ENCODE results near the gene XRCC2.

The XRCC2 gene

DNA sequence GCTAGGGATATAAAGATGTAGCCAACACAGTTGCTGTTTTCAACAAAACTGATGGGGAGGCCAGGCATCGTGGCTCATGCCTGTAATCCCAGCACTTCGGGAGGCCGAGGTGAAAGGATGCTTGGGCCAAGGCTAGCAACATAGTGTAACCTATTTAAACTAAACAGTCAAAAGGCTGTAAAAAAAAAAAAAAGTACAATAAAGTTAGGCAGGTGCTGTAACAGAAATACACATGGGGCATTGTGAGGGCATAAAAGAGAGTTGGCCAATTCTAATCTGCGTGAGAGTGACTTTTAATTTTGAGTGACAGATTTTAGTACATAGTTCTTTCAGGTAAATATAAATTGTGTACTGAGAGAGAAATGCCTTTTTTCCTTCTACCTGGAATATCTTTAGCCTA, 6.2 kb downstream of the XRCC2 start:
- TF ChIP-seq, protein P1, sequence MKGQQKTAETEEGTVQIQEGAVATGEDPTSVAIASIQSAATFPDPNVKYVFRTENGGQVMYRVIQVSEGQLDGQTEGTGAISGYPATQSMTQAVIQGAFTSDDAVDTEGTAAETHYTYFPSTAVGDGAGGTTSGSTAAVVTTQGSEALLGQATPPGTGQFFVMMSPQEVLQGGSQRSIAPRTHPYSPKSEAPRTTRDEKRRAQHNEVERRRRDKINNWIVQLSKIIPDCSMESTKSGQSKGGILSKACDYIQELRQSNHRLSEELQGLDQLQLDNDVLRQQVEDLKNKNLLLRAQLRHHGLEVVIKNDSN (IDR thresholded peaks at IDR 0.05): no peak
- TF ChIP-seq YY1 (IDR thresholded peaks at IDR 0.05; ENCODE audit: low read depth) (no peak), EGR1 (IDR thresholded peaks at IDR 0.05) (no peak), EP300 (IDR thresholded peaks at IDR 0.05; ENCODE audit: borderline replicate concordance) (no peak), RAD21 (IDR thresholded peaks at IDR 0.05; ENCODE audit: low read depth) (no peak), TEAD4 (IDR thresholded peaks at IDR 0.05) (no peak), TAF1 (IDR thresholded peaks at IDR 0.05; ENCODE audit: low read depth) (no peak), NFIC (IDR thresholded peaks at IDR 0.05) (no peak), ZBTB7A (IDR thresholded peaks at IDR 0.05; ENCODE audit: low read depth) (no peak), CREB1 (IDR thresholded peaks at IDR 0.05; ENCODE audit: low read depth) (no peak), TCF12 (IDR thresholded peaks at IDR 0.05; ENCODE audit: low read depth) (no peak)
- TF ChIP-seq, protein P2, sequence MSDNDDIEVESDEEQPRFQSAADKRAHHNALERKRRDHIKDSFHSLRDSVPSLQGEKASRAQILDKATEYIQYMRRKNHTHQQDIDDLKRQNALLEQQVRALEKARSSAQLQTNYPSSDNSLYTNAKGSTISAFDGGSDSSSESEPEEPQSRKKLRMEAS (IDR thresholded peaks at IDR 0.05): no peak

DNA sequence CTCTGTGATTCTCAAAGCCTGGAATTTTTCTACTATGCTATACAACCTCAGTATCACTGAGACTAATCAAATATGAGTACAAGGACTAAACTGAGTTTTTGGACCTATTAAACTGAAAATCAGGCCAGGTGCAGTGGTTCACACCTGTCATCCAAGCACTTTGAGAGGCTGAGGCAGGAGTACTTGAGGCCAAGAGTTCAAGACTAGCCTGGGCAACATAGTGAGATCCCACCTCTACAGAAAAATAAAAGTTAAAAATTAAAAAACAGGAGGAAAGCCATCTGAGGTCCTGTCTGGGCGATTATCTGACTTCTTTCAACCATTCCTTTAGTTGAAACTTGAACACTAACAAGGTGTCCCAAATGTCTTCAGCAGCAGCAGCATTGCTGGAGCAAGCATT, 7.0 kb downstream of the XRCC2 start:
- TF ChIP-seq ZBTB7A (IDR thresholded peaks at IDR 0.05; ENCODE audit: low read depth) (no peak), NFIC (IDR thresholded peaks at IDR 0.05) (no peak), TCF12 (IDR thresholded peaks at IDR 0.05; ENCODE audit: low read depth) (no peak), CREB1 (IDR thresholded peaks at IDR 0.05; ENCODE audit: low read depth) (no peak), FOXM1 (IDR thresholded peaks at IDR 0.05; ENCODE audit: borderline replicate concordance, low read depth) (no peak), CEBPB (IDR thresholded peaks at IDR 0.05) (no peak), EGR1 (IDR thresholded peaks at IDR 0.05) (no peak), TAF1 (IDR thresholded peaks at IDR 0.05; ENCODE audit: low read depth) (no peak), TEAD4 (IDR thresholded peaks at IDR 0.05) (no peak), RAD21 (IDR thresholded peaks at IDR 0.05; ENCODE audit: low read depth) (no peak), YY1 (IDR thresholded peaks at IDR 0.05; ENCODE audit: low read depth) (no peak), EP300 (IDR thresholded peaks at IDR 0.05; ENCODE audit: borderline replicate concordance) (no peak)
- TF ChIP-seq, protein P2 (IDR thresholded peaks at IDR 0.05): no peak
- TF ChIP-seq, protein P1 (IDR thresholded peaks at IDR 0.05): no peak
- TF ChIP-seq, protein P3, sequence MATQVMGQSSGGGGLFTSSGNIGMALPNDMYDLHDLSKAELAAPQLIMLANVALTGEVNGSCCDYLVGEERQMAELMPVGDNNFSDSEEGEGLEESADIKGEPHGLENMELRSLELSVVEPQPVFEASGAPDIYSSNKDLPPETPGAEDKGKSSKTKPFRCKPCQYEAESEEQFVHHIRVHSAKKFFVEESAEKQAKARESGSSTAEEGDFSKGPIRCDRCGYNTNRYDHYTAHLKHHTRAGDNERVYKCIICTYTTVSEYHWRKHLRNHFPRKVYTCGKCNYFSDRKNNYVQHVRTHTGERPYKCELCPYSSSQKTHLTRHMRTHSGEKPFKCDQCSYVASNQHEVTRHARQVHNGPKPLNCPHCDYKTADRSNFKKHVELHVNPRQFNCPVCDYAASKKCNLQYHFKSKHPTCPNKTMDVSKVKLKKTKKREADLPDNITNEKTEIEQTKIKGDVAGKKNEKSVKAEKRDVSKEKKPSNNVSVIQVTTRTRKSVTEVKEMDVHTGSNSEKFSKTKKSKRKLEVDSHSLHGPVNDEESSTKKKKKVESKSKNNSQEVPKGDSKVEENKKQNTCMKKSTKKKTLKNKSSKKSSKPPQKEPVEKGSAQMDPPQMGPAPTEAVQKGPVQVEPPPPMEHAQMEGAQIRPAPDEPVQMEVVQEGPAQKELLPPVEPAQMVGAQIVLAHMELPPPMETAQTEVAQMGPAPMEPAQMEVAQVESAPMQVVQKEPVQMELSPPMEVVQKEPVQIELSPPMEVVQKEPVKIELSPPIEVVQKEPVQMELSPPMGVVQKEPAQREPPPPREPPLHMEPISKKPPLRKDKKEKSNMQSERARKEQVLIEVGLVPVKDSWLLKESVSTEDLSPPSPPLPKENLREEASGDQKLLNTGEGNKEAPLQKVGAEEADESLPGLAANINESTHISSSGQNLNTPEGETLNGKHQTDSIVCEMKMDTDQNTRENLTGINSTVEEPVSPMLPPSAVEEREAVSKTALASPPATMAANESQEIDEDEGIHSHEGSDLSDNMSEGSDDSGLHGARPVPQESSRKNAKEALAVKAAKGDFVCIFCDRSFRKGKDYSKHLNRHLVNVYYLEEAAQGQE (IDR thresholded peaks at IDR 0.05; ENCODE audit: low read depth): no peak

DNA sequence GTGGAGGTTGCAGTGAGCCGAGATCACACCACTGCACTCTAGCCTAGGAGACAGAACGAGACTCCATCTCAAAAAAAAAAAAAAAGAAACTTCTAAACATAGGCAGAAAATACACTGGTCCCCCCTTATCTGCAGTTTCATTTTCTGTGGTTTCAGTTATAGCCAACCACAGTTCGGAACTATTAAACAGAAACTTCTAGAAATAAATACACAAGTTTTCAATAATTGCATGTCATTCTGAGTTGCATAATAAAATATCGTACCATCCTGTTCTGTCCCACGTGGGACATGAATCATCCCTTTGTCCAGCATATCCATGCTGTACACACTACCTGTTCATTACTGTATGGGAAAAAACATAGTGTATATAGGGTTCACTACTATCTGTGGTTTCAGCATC, 8.0 kb downstream of the XRCC2 start:
- no peak for TF ChIP-seq TAF1 (IDR thresholded peaks at IDR 0.05; ENCODE audit: low read depth)
- TF ChIP-seq, protein P3 (IDR thresholded peaks at IDR 0.05; ENCODE audit: low read depth): no peak
- TF ChIP-seq, protein P2 (IDR thresholded peaks at IDR 0.05): no peak
- TF ChIP-seq EGR1 (IDR thresholded peaks at IDR 0.05): no peak
- TF ChIP-seq CREB1 (IDR thresholded peaks at IDR 0.05; ENCODE audit: low read depth): no peak
- no peak for TF ChIP-seq TCF12 (IDR thresholded peaks at IDR 0.05; ENCODE audit: low read depth)
- no peak for TF ChIP-seq YY1 (IDR thresholded peaks at IDR 0.05; ENCODE audit: low read depth)
- no peak for TF ChIP-seq FOXM1 (IDR thresholded peaks at IDR 0.05; ENCODE audit: borderline replicate concordance, low read depth)
- TF ChIP-seq CEBPB (IDR thresholded peaks at IDR 0.05): no peak
- TF ChIP-seq TEAD4 (IDR thresholded peaks at IDR 0.05): no peak
- TF ChIP-seq RAD21 (IDR thresholded peaks at IDR 0.05; ENCODE audit: low read depth): no peak
- TF ChIP-seq, protein P1 (IDR thresholded peaks at IDR 0.05): no peak

DNA sequence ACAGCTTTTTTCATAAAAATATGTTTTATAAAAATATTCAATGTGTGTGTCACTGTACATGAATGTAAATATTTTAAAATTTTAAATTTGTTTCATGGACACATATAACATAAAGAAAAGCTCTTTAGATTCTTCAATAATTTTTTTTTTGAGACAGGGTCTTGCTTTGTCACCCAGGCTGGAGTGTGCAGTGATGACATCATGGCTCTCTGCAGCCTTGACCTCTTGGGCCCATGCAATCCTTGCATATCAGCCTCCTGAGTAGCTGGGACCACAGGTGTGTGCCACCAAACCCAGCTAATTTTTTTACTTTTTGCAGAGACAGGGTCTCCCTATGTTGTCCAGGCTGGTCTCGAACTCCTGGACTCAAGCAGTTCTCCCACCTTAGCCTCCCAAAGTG, 9.9 kb downstream of the XRCC2 start:
- no peak for TF ChIP-seq TAF1 (IDR thresholded peaks at IDR 0.05; ENCODE audit: low read depth)
- TF ChIP-seq, protein P1 (IDR thresholded peaks at IDR 0.05): no peak
- TF ChIP-seq YY1 (IDR thresholded peaks at IDR 0.05; ENCODE audit: low read depth): no peak
- TF ChIP-seq, protein P3 (IDR thresholded peaks at IDR 0.05; ENCODE audit: low read depth): no peak
- TF ChIP-seq FOXM1 (IDR thresholded peaks at IDR 0.05; ENCODE audit: borderline replicate concordance, low read depth): no peak
- TF ChIP-seq CEBPB (IDR thresholded peaks at IDR 0.05): no peak
- no peak for TF ChIP-seq EP300 (IDR thresholded peaks at IDR 0.05; ENCODE audit: borderline replicate concordance)
- TF ChIP-seq, protein P2 (IDR thresholded peaks at IDR 0.05): no peak
- no peak for TF ChIP-seq CREB1 (IDR thresholded peaks at IDR 0.05; ENCODE audit: low read depth)
- TF ChIP-seq TEAD4 (IDR thresholded peaks at IDR 0.05): no peak

Measured in Ishikawa (cell line).